ENCODE measurements around the gene REC8. TPM values are rescaled to one million over a fixed set of nuclear protein-coding genes. Genes with fewer than 3 reads are reported as not detected.

REC8 gene
- total and polyA plus RNA-seq, 2 of the 4 experiments (the other 2 are of a cell fraction): 0.36 to 3.5 TPM

DNA sequence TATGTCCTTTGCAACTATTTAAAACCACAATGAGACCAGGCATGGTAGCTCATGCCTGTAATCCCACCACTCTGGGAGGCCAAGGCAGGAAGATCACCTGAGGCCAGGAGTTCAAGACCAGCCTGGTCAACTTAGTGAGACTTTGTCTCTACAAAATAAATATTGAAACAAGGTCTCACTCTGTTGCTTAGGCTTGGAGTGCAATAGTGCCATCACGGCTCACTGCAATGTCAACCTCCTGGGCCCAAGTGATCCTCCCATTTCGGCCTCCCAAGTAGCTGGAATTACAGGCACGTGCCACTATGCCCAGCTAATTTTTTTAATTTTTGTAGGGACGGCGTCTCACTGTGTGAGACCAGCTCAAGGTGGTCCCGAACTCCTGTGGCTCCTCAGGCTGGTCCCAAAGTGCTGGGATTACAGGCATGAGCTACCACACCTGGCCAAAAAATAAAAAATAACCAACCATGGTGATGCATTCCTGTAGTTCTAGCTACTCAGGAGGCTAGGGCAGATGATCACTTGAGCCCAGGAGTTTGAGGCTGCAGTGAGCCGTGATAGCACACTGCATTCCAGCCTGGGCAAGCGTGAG, 42.4 kb upstream of the REC8 start:
- H3K56ac ChIP-seq (ENCODE audit: extremely low read depth, insufficient read depth, low read length): no peak overlapping the region
- WGBS, 2 experiments (ENCODE audit: extremely low coverage in 2 of 2, insufficient read length in 1 of 2): 67% methylated on average over 3 of the region's 8 CpGs; no CpG with 5 or more reads in 1 of the 2 experiments
- H4K91ac ChIP-seq (ENCODE audit: insufficient read depth, low read depth, low read length): no peak overlapping the region
- no peak overlapping the region for H3K4me3 ChIP-seq (ENCODE audit: insufficient read depth, low read depth, low read length)
- no peak overlapping the region for H3K23ac ChIP-seq (ENCODE audit: low read depth, low read length)
- no peak overlapping the region for H2BK120ac ChIP-seq (ENCODE audit: low read depth, low read length)
- H3K4ac ChIP-seq (ENCODE audit: low read depth, low read length): no peak overlapping the region
- no peaks in the 10 kb centered on the region for H3K36me3 ChIP-seq (ENCODE audit: control insufficient read depth, insufficient read depth, low read length)
- H2AK5ac ChIP-seq (ENCODE audit: low read depth, low read length): no peak overlapping the region
- no peak overlapping the region for H3K4me2 ChIP-seq (ENCODE audit: low read depth, low read length)
- intact Hi-C loops (cut with micrococcal nuclease) (no loop called here), in situ Hi-C loops (cut with MboI; ENCODE audit: low sequenced_read_pairs) (loop anchor here (25.0 kb wide), 2 partner anchors 817 to 1042 kb away; partner anchors contain the start of genes ACIN1, BCL2L2, C14orf119 and PABPN1), dilution Hi-C loops (cut with HindIII; ENCODE audit: low sequenced_read_pairs, unreplicated experiment) (no loop called here)
- H3K79me1 ChIP-seq (ENCODE audit: low read depth in 1 of 2, low read length in 2 of 2): no peaks in the 10 kb centered on the region
- H3K9ac ChIP-seq (ENCODE audit: low read depth, low read length): no peak overlapping the region
- no peaks in the 10 kb centered on the region for H4K20me1 ChIP-seq (ENCODE audit: insufficient read depth, low read length)
- H3K14ac ChIP-seq (replicated peaks; ENCODE audit: low read depth, low read length): no peak overlapping the region
- DNase-seq (no peak), ATAC-seq (ENCODE audit: low read depth) (no peak)
- H4K8ac ChIP-seq (ENCODE audit: low read depth in 2 of 2, low read length in 2 of 2): no peak overlapping the region
- H3K9me3 ChIP-seq (ENCODE audit: control insufficient read depth, insufficient read depth, low read length): no peaks in the 10 kb centered on the region
- H3K27ac ChIP-seq (ENCODE audit: insufficient read depth, low read length): no peak overlapping the region
- no peak overlapping the region for H2AK9ac ChIP-seq (replicated peaks; ENCODE audit: low read depth, low read length, poor library complexity)
- no peak overlapping the region for H2BK20ac ChIP-seq (ENCODE audit: low read depth, low read length)
- ChIA-PET POLR2A (ENCODE audit: unreplicated experiment) (no interaction called here), CTCF (interaction anchor here (0.6 kb wide), 1 partner anchor 31 kb away, joined by 3 read pairs; no protein-coding TSS in a partner anchor)
- H3K4me1 ChIP-seq (ENCODE audit: control insufficient read depth, insufficient read depth, low read length): no peaks in the 10 kb centered on the region
- no TSS peak for BruUV-seq (replicated peaks)
- H2AFZ ChIP-seq (replicated peaks; ENCODE audit: low read length, poor library complexity): no peak overlapping the region
- no peaks in the 10 kb centered on the region for H3K9me1 ChIP-seq (ENCODE audit: insufficient read depth, low read length)
- H3K18ac ChIP-seq (ENCODE audit: low read depth, low read length): no peak overlapping the region
- no peak overlapping the region for H2BK5ac ChIP-seq (ENCODE audit: low read depth, low read length, poor library complexity, severe bottlenecking)
- no peaks in the 10 kb centered on the region for H3K27me3 ChIP-seq (ENCODE audit: control insufficient read depth, insufficient read depth, low read length)
- H4K5ac ChIP-seq (ENCODE audit: low read depth, low read length): no peak overlapping the region
- H2BK15ac ChIP-seq (ENCODE audit: low read depth, low read length): no peak overlapping the region
- TF ChIP-seq MAZ (IDR thresholded peaks at IDR 0.05; ENCODE audit: borderline replicate concordance, low read depth, low read length) (no peak), RAD21 (IDR thresholded peaks at IDR 0.05; ENCODE audit: low read length) (no peak), FOS (IDR thresholded peaks at IDR 0.05; ENCODE audit: low read depth, low read length) (no peak), CHD1 (IDR thresholded peaks at IDR 0.05; ENCODE audit: low read depth, low read length) (no peak), RFX5 (IDR thresholded peaks at IDR 0.05; ENCODE audit: low read depth, low read length) (no peak), CTCF (conservative IDR thresholded peaks at IDR 0.05; ENCODE audit: low read depth, low read length) (no peak), ELK1 (IDR thresholded peaks at IDR 0.05; ENCODE audit: borderline replicate concordance, low read depth, low read length) (no peak), NFE2L2 (IDR thresholded peaks at IDR 0.05; ENCODE audit: low read depth, low read length) (no peak)
